IPS-11a (cell line): Measurements from ENCODE around the gene ANAPC16.
"Not testable (repeated sequence)": the region's sequence is repeated elsewhere in the genome, so short reads cannot be mapped to it uniquely, and the experiment has no call there.

Source experiments
- H3K4me3 ChIP-seq: one replicate; pipeline ENCODE4 v1.5.1; 2013; ENCODE audit warnings: low read depth, low read length, control low read depth

The ANAPC16 gene

DNA sequence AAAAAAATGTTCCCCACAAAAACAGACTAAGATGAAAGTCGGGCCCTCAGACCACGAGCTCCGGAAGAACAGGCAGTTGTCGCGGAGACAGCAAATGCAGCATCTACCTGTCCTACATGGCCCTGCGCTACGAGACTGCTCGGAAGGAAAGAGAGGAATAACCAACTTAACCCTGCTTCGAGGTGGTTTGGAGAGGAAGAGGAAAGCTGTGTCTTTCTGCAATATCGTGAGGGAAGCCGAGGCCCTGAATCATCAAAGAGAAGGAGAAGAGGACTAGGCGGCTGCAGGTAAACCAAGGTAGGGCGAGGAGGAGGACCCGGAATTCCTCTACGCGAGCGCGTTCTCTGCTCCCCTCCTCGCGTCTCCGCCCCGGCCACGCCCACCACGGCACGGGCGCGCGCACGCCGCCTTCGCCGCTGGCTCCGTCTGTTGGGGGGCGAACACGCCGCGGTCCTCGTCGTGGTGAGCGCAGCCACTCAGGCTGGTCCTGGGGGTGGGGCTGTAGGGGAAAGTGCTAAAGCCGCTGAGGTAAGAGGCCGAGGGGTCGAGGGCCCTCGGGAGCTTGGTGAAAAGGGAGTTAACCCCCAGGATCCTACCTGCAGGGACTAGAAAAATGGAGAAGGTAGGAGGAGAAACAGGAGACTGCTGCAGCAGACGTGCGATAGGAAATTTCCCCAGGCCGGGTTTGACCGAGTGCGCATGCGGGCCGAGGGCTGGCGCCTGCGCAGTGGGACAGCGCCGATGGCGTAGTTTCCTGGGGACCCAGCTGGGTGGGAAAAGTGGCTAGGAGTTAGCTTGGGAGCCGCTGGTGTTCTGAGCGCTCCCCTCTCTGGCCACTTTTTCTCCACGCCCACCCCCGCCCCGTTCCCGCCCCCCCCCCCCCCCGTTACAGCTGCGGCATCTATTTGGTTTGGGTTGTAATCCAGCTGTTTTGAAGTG lies at the start of gene ANAPC16, which contains the start of gene ASCC1:
ANAPC16 (plus strand) TSS at position 402 of the 939 bp plus-strand sequence. CDS start 7,903 bp downstream, outside the sequence.
ASCC1 (minus strand) TSS at position 666 of the 939 bp plus-strand sequence. CDS start 2,978 bp downstream, outside the sequence.
- H3K4me3 ChIP-seq = peak within 1 kb of the TSS; percentile 87

DNA sequence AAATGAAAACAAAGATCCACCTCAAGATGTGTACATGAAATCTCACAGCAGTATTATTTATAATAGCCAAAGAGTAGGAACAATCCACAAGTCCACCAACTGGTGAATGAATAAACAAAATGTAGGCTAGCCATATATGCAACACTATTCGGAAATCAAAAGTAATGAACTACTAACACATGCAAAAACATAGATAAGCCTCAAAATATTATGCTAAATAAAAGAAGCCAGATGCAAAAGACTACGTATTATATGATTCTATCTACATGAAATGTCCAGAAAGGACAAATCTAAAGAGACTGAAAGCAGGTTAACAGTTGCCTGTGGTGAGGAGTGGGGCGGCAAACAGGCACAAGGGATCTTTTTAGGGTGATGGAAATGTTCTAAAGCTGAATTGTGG lies 48.7 kb upstream of the ANAPC16 start:
- no peak overlapping the region for H3K4me3 ChIP-seq

- H3K4me3 ChIP-seq = no peak overlapping the region
Measured at GRCh38 chr10:72170263-72170662, 45.5 kb upstream of the ANAPC16 start.

GRCh38 chr10:72170733-72171132 lies 45.1 kb upstream of the ANAPC16 start:
- H3K4me3 ChIP-seq = no peak overlapping the region

DNA sequence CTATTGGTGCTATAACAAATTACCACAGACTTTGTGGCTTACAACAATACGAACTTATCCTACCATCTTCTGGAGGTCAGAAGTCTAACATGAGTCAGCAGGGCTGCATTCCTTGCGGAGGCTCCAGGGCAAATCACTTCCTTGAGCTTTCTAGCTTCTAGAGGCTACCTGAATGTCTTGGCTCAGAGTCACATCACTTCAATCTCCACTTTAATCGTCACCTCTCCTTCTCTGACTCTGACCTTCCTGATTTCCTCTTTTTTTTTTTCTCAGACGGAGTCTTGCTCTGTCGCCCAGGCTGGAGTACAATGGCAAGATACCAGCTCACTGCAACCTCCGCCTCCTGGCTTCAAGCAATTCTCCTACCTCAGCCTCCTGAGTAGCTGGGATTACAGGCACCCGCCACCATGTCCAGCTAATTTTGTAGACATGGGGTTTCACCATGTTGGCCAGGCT lies 44.6 kb upstream of the ANAPC16 start:
- H3K4me3 ChIP-seq = no peak overlapping the region

DNA sequence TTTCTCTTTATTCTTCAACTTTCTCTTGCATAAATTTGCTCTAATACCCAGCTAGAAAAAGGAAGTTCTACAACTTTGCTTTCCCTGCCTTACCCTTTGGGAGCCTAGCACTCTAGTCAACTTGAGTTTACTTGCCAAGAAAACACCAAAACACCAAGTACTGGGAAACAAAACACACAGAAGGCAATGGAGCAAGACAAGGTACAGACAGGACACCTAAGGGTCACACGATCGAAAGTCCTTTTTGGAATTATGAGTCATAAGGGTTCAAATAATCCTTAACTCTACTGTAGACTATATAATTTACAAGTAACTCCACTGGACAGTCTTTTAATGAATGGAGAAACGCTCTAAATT lies 42.6 kb upstream of the ANAPC16 start:
- no peak overlapping the region for H3K4me3 ChIP-seq

DNA sequence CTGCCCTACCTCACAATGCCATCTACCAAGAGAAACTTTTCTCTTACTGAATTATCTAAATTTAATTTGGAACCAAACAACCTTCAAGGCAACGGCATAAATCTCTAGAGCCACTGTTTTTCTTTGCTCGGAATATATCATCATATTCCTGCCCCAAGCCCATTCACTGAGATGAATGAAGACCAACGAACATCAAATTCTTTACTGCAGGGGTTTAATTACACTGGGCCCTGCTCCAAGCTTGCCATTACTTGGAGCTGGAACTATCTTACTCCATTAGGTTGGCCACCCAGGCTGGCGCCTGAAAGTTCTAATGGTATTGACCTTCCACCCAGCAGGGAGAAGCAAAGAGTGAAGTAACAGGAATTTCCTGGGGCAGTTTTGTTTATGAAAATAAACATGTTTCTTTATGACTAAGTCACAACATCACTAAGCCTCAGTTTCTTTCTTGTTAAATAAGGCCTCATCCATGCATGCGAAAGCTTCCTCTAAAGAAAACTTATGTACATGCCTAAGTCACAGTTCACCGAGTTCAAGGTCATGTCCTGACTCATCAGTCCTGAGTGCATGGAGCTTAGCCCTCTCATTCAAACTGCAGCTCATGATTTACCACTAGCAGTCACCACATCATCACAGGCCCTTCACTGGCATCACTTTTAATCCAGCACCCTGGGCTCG lies 42.1 kb upstream of the ANAPC16 start:
- no peak overlapping the region for H3K4me3 ChIP-seq

DNA sequence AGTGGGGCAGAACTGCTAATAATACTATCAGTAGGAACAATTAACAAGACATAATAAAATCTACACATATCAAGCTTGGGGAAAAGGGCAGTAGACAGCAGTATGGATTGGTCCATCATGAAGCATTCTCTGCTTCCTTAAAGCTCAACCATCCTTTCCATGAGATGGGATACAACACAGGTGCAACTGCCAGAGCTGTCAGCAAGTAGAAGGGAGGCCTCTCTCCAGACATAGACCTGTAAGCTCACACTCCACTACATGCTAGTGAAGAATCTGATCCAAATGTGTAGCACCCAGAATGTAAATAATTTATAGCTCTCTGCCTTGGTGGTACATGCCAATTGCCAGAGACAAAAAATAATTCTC lies 41.5 kb upstream of the ANAPC16 start:
- H3K4me3 ChIP-seq = no peak overlapping the region

DNA sequence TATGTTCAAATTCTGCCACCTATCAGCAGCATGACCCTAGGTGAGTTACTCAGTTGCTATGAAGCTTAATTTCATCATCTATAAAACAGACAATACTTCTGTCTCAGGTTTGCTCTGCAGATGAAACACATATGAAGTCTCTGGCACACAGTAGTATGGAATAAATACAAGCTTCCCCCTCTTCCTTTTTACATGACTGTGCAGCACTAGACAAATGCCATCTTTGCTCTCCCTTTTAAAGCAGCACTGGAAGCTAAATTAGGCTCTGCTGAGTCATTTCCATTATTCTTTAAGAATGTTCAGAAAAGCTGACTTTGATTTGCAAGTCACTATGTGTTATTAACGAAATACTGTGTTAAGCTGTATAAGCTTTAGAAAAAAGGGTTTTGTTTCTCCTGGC lies 40.7 kb upstream of the ANAPC16 start:
- H3K4me3 ChIP-seq = no peak overlapping the region

GRCh38 chr10:72176701-72177100 lies 39.1 kb upstream of the ANAPC16 start:
- no peak overlapping the region for H3K4me3 ChIP-seq

DNA sequence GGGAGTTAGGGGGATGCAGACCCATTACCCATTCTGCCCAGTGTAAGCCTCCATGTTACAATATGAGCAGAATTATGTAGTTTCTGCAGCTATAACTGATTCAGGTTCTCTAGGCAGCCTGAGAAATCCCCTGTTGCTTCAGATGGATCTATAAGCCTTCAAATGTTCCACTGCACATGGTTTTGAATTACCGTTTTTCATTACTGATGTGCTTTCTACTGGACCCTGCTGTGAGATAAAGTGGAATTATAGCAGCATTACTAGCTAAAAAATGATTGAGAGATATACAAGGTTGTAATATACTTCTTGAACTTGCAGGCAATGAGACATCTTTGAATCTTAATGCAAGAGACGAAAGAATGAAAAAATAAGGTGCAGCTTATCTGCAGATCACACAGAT lies 38.4 kb upstream of the ANAPC16 start:
- H3K4me3 ChIP-seq = no peak overlapping the region

DNA sequence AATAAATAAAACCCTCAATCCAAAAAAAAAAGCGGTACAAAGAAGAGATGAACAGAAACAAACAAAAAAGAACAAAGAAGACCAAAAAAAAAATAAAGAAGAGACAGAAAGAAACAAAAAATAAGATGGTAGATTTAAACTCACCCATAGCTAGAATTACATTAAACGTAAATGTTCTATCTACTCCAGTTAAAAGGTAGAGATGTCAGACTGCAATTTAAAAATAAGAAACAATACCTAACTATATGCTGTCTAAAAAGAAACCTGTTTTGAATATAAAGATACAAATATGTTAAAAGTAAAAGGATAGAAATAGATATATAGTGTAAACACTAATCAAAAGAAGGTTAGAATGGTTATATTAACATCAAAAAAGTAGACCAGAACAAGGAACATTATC lies 31.7 kb upstream of the ANAPC16 start:
- no peak overlapping the region for H3K4me3 ChIP-seq

DNA sequence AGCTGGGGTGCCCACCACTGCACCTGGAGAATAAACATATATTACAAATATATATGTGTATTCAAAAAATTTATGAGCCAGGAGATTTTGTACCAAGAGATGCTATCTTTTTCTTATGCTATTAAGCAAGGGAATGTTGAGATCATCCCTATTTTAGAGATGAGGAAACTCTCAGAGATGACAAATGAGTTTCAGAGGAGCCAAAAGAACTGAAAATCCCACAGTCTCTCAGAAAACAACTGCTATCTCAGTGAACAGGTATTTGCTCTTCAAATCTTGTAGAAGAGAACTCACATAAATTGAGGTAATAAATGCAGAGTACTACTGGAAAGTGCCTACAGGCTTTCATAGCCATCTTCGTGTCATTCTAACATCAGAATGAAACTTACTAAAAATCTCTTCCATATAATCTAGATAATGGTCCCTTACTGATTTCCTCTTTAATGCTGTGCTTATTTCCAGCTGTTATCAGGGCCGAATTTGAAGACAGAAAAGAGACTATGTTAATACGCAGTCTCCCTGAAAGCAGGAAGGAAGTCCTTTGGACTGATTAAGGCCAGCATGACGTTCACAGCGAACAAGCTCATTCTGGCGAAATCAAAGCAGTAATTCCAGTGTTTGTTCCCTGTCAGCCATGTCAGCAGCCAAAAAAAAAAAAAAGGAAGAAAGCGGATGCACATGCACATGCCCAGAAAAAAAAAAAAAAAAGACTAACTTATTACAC lies 29.4 kb upstream of the ANAPC16 start:
- H3K4me3 ChIP-seq = no peak overlapping the region

GRCh38 chr10:72186982-72187330 lies 28.9 kb upstream of the ANAPC16 start:
- no peak overlapping the region for H3K4me3 ChIP-seq

- H3K4me3 ChIP-seq = no peak overlapping the region
Measured at GRCh38 chr10:72194949-72195348, 20.9 kb upstream of the ANAPC16 start.

DNA sequence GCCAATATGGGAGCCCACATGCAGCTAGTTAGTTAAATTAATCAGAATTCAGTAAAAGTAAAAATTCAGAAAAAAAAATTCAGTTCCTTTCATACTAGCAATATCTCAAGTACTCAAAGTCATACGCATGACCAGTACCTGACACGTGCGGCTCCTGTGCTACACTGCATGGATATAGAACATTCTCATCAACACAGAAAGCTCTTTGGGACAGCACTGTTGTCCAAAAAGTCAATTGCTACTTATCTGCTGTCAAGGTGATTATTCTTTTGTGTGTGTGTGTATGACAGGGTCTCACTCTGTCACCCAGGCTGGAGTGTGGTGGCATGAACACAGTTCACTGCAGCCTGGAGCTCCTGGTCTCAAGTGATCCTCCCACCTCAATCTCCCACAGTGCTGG lies 14.9 kb upstream of the ANAPC16 start:
- H3K4me3 ChIP-seq = no peak overlapping the region

DNA sequence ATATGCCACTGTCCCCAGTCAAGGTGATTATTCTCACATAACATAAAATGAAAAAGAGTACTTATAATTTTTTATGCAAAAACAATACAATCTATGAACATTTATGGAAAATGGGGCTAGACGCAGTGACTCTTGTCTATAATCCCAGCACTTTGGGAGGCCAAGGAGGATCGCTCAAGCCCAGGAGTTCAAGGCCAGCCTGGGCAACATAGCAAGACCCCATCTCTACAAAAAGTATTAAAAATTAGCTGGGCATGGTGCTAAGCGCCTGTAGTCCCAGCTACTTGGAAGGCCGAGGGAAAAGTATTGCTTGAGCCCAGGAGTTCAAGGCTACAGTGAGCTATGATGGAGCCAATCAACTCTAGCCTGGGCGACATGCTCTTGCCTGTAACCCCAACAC lies 14.5 kb upstream of the ANAPC16 start:
- H3K4me3 ChIP-seq = no peak overlapping the region

DNA sequence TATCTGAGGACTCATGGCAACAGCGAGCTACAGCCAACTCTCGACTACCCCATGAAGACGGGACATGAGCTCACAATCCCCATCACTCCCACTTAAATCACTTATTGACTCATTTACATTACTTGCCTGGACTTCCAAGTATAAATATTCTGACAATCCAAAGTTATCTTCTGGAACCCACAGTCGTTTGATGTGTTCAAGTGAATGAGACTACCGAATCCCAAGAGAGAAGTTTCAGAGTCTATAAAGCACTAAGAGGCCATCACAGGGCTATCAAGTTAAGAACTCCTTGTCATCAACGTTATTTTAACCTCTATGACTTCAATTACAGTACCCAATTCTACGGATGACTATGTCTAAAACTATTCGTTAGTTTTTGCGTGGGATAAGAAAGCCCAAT lies 11.5 kb upstream of the ANAPC16 start:
- no peak overlapping the region for H3K4me3 ChIP-seq

- H3K4me3 ChIP-seq = no peak overlapping the region
Measured at GRCh38 chr10:72204724-72205123, 11.1 kb upstream of the ANAPC16 start.

DNA sequence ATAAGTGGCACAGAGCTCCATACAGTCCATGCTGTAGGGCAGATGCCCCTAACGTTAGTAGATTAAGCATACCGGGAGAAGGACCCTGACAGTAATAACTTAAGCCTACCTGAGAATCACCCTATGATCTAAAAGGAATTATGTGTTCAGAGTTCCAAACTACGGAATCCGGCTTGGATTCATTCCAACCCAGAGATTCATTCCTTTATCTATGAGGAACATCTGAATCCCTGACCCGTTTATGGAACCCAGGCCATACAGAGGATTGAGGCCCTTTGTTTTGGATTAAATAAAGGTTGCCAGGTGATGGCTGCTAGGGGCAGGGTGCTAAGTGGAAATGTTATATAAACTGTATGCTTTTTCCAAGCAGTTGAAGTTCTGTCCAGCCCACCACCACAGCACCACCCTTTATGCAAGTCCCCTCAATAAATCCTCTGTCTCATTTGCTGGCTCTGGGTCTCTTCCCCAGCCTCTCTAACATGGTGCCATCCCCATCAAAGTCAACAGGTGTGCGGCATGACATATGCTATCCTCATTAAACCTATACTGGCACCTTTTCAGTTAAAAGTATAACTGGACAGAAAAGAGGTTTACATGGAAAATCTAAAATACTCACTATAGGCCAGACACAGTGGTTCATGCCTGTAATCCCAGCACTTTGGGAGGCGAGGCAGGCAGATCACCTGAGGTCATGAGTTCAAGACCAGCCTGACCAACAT lies 9.1 kb upstream of the ANAPC16 start:
- no peak overlapping the region for H3K4me3 ChIP-seq

DNA sequence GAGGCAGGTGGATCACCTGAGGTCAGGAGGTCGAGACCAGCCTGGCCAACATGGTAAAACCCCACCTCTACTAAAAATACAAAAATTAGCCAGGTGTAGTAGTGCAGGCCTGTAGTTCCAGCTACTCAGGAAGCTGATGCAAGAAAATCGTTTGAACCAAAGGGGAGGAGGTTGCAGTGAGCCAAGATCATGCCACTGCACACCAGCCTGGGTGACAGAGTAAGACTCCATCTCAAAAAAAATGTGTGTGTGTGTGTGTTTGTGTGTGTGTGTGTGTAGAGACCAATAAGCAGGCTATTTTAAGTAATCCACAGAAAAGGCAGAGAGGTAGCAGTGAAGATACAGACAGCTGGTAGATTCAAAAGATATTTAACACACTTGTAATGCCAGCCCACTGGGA lies 7.3 kb upstream of the ANAPC16 start:
- H3K4me3 ChIP-seq = not testable (repeated sequence)
